OCI-LY1 (cell line): ENCODE measurements around the gene PPP1CA.

ENCODE experiments used
- H2AFZ ChIP-seq: fragments of 200-600 bp; sonication (generic), shearing (Covaris generic); 2 replicates; pipeline ENCODE4 v1.6.0; 2014; ENCODE audit warnings: antibody characterized with exemption, mild to moderate bottlenecking, low read length
- H3F3A ChIP-seq: fragments of 200-600 bp; sonication (generic), shearing (Covaris generic); 2 replicates; pipeline ENCODE4 v1.6.0; 2014; ENCODE audit warnings: mild to moderate bottlenecking, antibody characterized with exemption, low read length, moderate library complexity; ENCODE audit not compliant: insufficient read depth
- H3K27ac ChIP-seq: fragments of 200-600 bp; sonication (generic); 2 replicates; pipeline ENCODE4 v1.5.1; 2014; ENCODE audit warnings: low read length, mixed run types, mild to moderate bottlenecking, low read depth; ENCODE audit not compliant: poor library complexity, severe bottlenecking
- H3K27me3 ChIP-seq: fragments of 200-600 bp; sonication (generic); 2 replicates; pipeline ENCODE4 v1.6.0; 2014; ENCODE audit warnings: antibody characterized with exemption, mild to moderate bottlenecking, low read length, moderate library complexity; ENCODE audit not compliant: insufficient read depth
- H3K36me3 ChIP-seq: fragments of 200-600 bp; sonication (generic); 2 replicates; pipeline ENCODE4 v1.6.1; 2014; ENCODE audit warnings: mild to moderate bottlenecking, antibody characterized with exemption, low read length, moderate library complexity, mixed read lengths; ENCODE audit not compliant: insufficient read depth
- H3K4me1 ChIP-seq: fragments of 200-600 bp; sonication (generic); 2 replicates; pipeline ENCODE4 v1.5.1; 2014; ENCODE audit warnings: mild to moderate bottlenecking, low read length, moderate library complexity; ENCODE audit not compliant: insufficient read depth, severe bottlenecking
- H3K4me2 ChIP-seq: fragments of 200-600 bp; sonication (generic), shearing (Covaris generic); 2 replicates; pipeline ENCODE4 v1.6.1; 2014; ENCODE audit warnings: low read length
- H3K4me3 ChIP-seq: fragments of 200-600 bp; sonication (generic); 2 replicates; pipeline ENCODE4 v1.5.1; 2014; ENCODE audit warnings: low read length, low read depth, mild to moderate bottlenecking, mixed read lengths; ENCODE audit not compliant: poor library complexity, severe bottlenecking
- H3K79me2 ChIP-seq: fragments of 200-600 bp; shearing (Covaris generic); 2 replicates; pipeline ENCODE4 v1.6.1; 2016; ENCODE audit warnings: mixed run types, low read length, mixed read lengths; ENCODE audit not compliant: insufficient read depth
- H3K9ac ChIP-seq: fragments of 200-600 bp; sonication (generic), shearing (Covaris generic); 2 replicates; pipeline ENCODE4 v1.6.1; 2014; ENCODE audit warnings: mild to moderate bottlenecking, low read length, mixed read lengths
- H3K9me2 ChIP-seq: fragments of 200-600 bp; sonication (generic), shearing (Covaris generic); 2 replicates; pipeline ENCODE4 v1.6.1; 2014; ENCODE audit warnings: low read depth, mild to moderate bottlenecking, low read length, mixed read lengths
- H3K9me3 ChIP-seq: fragments of 200-600 bp; shearing (Covaris generic); 2 replicates; pipeline ENCODE4 v1.6.1; 2014; ENCODE audit warnings: low read length, mixed read lengths
- H4K20me1 ChIP-seq: fragments of 200-600 bp; sonication (generic), shearing (Covaris generic); 2 replicates; pipeline ENCODE4 v1.6.0; 2016; ENCODE audit warnings: mild to moderate bottlenecking, low read length; ENCODE audit not compliant: insufficient read depth
- EZH2 ChIP-seq: fragments of 200-600 bp; sonication (generic), shearing (Covaris generic); IDR thresholded peaks from 2 replicates; pipeline ENCODE4 v1.8.0; 2017; ENCODE audit warnings: borderline replicate concordance, mixed run types, mild to moderate bottlenecking, antibody characterized with exemption, low read length, moderate library complexity, mixed read lengths
- TF ChIP-seq, protein P1 (sequence below): fragments of 200-600 bp; sonication (generic), shearing (Covaris generic); IDR thresholded peaks from 2 replicates; pipeline ENCODE4 v1.5.1; 2017; ENCODE audit warnings: mild to moderate bottlenecking, antibody characterized with exemption, low read length, moderate library complexity, mixed read lengths

PPP1CA gene

DNA sequence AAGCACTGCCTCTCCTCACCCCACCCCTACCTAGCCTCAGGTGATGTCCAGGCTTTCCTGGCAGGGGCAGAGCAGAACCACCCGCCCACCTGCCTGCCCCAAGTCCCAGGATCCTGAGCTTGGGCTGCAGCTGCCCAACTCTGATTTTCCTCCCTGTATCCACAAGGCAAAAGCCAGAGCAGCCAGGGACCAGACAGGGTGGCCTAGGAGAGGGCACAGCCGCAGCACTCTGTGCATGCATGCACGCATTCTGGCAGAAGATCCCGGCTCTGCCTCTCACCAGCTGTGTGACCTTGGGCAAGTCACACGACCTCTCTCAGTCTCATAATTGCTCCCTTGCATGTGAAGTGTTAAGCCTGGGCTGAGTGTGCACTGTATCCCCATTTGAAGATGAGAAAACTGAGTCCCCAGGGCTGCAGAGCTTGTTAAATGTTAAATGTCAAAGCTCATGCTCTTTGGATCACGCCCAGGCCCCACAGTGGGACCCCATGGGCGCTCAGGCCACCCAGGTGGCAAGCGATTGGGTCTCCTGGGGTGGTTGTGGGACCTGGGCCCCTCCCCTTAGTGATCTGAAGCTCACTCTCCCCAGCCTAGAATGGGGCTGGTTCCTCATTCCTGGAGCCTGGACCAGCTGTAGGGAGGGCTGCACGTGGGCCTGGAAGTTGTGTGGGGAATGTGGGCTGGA is 11.0 kb upstream of the PPP1CA start:
- Histone ChIP-seq H3K79me2 (no peaks in the 10 kb centered on the region), H3K4me3 (no peak overlapping the region), H4K20me1 (no peaks in the 10 kb centered on the region), H2AFZ (no peak overlapping the region), H3F3A (no peaks in the 10 kb centered on the region), H3K9ac (no peak overlapping the region), H3K9me2 (no peaks in the 10 kb centered on the region), H3K27me3 (peaks cover 3% of the 10 kb centered on the region; the same call in 1 of the 2 replicates), H3K4me2 (no peak overlapping the region), H3K36me3 (peaks cover 14% of the 10 kb centered on the region; the same call in 1 of the 2 replicates), H3K27ac (no peak overlapping the region), H3K4me1 (peaks cover 69% of the 10 kb centered on the region), H3K9me3 (no peaks in the 10 kb centered on the region)
- TF ChIP-seq, protein P1, sequence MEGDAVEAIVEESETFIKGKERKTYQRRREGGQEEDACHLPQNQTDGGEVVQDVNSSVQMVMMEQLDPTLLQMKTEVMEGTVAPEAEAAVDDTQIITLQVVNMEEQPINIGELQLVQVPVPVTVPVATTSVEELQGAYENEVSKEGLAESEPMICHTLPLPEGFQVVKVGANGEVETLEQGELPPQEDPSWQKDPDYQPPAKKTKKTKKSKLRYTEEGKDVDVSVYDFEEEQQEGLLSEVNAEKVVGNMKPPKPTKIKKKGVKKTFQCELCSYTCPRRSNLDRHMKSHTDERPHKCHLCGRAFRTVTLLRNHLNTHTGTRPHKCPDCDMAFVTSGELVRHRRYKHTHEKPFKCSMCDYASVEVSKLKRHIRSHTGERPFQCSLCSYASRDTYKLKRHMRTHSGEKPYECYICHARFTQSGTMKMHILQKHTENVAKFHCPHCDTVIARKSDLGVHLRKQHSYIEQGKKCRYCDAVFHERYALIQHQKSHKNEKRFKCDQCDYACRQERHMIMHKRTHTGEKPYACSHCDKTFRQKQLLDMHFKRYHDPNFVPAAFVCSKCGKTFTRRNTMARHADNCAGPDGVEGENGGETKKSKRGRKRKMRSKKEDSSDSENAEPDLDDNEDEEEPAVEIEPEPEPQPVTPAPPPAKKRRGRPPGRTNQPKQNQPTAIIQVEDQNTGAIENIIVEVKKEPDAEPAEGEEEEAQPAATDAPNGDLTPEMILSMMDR = no peak
- TF ChIP-seq EZH2 = no peak

DNA sequence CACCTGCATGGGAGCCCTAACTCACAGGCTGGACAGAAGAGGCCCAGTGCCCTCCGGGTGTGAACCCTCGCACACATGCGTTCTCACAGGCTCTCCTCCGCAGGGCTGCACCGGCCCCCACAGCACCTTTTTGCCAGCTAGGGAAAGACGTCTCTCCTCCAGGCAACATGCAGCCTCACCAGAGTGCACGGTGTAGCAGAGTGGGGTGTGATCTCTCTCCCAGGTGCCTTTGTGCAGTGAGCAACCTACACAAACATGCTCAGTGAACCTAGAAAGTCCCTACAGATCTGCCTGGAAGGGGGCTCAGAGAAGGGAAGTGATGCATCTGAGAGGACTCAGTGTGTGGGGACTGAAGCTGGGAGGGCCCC is 10.1 kb upstream of the PPP1CA start:
- H3K4me1 ChIP-seq = peaks cover 71% of the 10 kb centered on the region
- no peak overlapping the region for H3K27ac ChIP-seq
- H4K20me1 ChIP-seq = no peaks in the 10 kb centered on the region
- no peaks in the 10 kb centered on the region for H3F3A ChIP-seq
- no peak overlapping the region; the same call in 1 of the 2 replicates for H3K9ac ChIP-seq
- H3K36me3 ChIP-seq = peaks cover 14% of the 10 kb centered on the region; the same call in 1 of the 2 replicates
- no peak overlapping the region; the same call in 1 of the 2 replicates for H3K4me2 ChIP-seq
- H3K9me2 ChIP-seq = no peaks in the 10 kb centered on the region
- no peak overlapping the region for H2AFZ ChIP-seq
- no peaks in the 10 kb centered on the region for H3K79me2 ChIP-seq
- no peaks in the 10 kb centered on the region for H3K9me3 ChIP-seq
- no peak overlapping the region for H3K4me3 ChIP-seq
- peaks cover 3% of the 10 kb centered on the region; the same call in 1 of the 2 replicates for H3K27me3 ChIP-seq
- TF ChIP-seq, protein P1 = no peak
- TF ChIP-seq EZH2 = no peak

DNA sequence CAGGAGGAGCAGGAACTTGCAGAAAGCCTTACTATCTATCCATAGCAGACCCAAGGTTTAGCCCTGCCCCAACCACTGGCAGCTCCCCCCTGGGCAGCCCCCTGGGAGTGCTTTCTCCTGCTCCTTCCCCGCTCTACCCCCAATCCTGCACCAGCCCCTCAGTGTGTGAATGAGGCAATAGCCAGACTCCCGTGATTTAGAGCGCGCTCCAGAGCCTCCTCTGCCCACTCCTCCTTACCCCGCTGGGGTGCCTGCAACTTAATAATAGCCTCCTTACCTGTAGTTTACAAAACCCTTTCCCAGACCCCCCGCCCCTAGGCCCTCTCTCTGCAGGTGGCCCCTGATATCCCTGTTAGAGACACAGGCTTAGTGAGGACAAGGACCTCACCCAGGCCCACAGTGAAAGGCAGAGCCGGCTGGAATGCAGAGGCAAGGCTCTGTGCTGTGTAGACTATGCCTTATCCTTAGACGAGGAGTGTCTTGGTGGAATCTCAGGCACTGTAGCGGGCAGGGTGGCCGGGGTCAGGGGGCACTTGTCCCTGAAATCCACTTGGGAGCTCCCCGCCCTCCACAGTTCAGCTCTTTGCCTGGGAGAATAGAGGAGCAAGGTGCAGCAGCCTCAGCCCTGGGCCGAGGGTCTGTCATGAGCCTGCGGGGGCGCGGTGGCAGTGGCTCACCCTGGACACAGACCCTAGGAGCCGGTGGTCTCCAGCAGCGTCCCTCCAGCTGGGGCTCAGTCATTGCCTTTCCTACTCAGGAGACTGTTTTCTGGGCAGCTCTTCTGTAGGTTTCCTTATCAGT is 9.5 kb upstream of the PPP1CA start:
- Histone ChIP-seq H3K9me3 (no peaks in the 10 kb centered on the region), H3K9ac (no peak overlapping the region; the same call in 1 of the 2 replicates), H3K9me2 (no peaks in the 10 kb centered on the region), H3K4me2 (no peak overlapping the region; the same call in 1 of the 2 replicates), H3K4me3 (no peak overlapping the region), H3K27me3 (peaks cover 3% of the 10 kb centered on the region; the same call in 1 of the 2 replicates), H3K36me3 (peaks cover 17% of the 10 kb centered on the region; the same call in 1 of the 2 replicates), H3K4me1 (peaks cover 71% of the 10 kb centered on the region), H3F3A (no peaks in the 10 kb centered on the region), H3K79me2 (no peaks in the 10 kb centered on the region), H3K27ac (no peak overlapping the region), H2AFZ (no peak overlapping the region), H4K20me1 (no peaks in the 10 kb centered on the region)
- no peak for TF ChIP-seq EZH2
- TF ChIP-seq, protein P1 = no peak
